Measurements from ENCODE around the gene R3HDML.
"Not testable (repeated sequence)": the region's sequence is repeated elsewhere in the genome, so short reads cannot be mapped to it uniquely, and the experiment has no call there.

The R3HDML gene, protein sequence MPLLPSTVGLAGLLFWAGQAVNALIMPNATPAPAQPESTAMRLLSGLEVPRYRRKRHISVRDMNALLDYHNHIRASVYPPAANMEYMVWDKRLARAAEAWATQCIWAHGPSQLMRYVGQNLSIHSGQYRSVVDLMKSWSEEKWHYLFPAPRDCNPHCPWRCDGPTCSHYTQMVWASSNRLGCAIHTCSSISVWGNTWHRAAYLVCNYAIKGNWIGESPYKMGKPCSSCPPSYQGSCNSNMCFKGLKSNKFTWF

DNA sequence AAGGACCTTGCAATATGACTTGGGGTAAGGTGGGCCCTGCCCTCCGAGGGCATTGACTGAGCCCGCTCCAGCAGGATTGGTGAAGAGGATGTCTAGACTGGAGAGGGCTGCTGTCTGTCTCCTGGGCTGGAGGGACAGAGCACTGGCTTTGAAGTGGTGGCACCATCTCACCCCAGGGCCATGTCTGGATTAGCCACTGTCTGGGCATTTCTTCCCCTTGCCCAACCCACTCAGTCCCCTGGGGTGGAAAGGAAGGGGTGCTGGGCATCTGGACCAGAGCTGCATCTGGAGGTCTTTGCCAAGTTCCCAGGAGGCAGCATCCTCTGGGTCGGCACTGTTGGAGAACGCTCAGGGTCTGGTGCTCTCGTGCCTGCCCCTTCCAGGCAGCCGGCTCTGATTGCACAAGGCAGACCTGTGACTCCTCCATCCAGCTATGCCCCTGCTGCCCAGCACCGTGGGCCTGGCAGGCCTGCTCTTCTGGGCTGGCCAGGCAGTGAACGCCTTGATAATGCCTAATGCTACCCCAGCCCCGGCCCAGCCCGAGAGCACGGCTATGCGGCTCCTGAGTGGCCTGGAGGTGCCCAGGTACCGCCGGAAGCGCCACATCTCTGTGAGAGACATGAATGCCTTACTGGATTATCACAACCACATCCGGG lies at the start of gene R3HDML:
Gene R3HDML (plus strand): TSS at position 319 of the 656 bp plus-strand sequence. CDS start 115 bp downstream, at position 434.
- DNase-seq, result no peak

DNA sequence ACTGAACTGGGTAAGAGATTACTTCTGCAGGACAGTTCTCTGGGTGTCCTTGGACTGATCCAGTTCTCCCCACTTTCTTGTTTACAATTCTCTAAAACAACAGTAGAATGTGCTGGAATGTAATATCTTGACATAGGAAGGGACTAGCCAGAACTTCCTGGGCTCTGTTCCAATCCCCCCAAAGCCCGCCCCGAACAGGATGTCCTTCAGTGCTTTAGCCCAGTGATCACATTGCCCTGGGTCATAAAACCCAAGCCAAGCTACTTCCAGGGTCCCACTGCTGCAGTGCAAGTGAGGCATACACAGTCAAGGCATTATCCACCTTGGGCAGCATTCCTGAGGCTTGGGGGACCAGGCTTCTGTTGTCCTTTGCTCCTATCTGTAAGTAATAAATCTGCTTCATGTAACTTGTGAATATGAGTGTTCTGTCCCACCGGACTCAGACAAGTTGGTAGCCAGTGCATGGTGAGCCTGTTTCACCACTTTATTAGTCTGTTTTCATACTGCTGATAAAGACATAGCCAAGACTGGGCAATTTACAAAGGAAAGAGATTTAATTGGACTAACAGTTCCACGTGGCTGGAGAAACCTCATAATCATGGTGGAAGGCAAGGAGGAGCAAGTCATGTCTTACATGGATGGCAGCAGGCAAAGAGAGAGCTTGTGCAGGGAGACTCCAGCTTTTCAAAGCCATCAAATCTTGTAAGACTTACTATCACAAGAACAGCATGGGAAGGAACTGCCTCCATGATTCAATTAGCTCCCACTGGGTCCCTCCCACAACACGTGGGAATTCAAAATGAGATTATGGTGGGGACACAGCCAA lies 49.4 kb upstream of the R3HDML start:
- no peak for DNase-seq

DNA sequence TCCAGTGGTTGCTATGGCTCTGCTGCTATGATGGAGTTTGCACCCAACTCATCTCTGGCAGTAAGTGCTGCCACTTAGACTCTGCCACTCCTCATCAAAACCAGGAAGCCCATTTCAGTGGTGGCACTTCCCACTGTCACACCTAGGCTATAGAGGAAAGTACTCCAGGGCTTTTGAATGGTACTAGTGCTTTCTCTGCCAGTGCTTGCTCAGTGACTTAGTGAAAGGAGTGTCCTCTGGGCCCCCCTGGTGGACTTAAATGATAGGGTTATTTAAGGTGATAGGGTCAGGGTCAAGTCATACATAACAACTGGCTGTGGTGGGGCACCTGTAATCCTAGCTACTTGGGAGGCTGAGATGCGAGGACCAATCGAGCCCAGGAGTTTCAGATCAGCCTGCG lies 48.6 kb upstream of the R3HDML start:
- no peak for DNase-seq

DNA sequence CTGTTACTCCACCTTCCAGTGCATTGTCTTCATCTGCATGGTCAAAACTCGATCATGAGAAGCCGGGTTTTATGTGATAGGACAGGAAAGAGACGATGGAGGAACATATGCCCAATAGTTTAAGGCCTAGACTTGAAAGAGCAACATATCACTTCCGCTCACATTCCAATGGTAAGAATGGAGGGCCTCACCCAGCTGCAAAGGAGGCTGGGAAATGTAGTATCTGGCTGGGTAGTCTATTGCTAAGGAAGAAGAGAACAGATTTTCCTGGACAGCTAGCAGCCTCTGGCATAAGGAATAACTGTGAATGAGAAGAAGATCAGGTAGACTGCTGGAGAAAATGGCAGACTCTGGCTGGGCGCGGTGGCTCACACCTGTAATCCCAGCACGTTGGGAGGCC lies 45.1 kb upstream of the R3HDML start:
- DNase-seq, result no peak

DNA sequence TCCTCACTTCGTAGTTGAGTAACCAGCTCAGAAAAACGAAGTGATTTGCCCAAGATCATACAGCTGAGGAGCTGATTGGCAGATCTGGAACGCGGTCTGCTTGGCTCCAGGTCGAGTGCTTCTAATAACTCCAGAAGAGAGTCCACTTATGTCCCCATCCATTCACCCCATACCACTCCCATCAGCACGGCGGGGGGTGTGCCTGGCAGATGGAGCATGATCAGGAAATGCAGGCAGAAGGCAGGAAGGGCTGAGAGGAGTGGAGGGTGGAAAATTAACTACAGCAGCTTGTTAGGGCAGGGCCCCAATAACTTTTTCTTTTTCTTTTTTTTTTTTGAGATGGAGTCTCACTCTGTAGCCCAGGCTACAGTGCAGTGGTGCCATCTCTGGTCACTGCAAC lies 40.8 kb upstream of the R3HDML start:
- peak; percentile 76 for DNase-seq

DNA sequence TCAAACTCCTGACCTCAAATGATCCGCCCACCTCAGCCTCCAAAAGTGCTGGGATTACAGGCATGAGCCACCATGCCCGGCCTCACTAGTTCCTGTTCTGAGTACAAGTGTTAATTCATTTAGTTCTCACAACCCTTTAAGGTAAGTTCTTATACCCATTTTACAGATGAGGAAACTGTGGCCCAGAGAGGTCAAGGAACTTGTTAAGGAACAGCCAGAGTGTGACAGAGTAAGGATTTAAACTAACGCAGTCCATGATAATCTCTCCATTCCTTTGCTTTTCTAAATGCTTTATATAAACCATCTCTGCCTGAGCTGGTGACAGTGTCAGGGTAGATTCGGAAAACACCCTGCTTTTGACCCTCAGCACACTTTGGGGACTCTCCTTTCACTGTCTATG lies 39.1 kb upstream of the R3HDML start:
- DNase-seq, result no peak

DNA sequence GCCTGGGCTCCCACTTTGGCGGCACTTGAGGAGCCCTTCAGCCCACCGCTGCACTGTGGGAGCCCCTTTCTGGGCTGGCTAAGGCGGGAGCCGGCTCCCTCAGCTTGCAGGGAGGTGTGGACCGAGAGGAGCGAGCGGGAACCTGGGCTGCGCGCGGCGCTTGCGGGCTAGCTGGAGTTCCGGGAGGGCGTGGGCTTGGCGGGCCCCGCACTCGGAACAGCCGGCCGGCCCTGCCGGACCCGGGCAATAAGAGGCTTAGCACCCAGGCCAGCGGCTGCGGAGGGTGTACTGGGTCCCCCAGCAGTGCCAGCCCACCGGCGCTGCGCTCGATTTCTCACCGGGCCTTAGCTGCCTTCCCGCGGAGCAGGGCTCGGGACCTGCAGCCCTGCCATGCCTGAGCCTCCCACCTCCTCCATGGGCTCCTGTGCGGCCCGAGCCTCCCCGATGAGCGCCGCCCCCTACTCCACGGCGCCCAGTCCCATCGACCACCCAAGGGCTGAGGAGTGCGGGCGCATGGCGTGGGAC lies 37.8 kb upstream of the R3HDML start:
- not testable (repeated sequence) for DNase-seq

DNA sequence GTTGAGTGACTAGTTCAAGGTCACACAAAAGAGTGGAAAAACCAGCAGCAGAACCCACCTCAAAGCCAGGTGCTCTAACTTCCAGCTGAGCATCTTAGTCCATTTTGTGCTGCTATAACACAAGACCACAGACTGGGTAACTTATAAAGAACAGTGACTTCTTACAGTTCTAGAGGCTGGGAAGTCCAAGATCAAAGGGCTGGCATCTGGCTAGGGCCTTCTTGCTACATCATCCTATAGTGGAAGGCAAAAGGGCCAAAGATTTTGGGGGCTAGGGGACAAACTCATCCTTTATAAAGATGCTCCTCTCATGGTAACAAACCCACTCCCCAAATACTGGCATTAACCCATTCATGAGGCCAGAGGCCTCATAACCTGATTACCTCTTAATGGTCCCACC lies 35.6 kb upstream of the R3HDML start:
- DNase-seq, result no peak

DNA sequence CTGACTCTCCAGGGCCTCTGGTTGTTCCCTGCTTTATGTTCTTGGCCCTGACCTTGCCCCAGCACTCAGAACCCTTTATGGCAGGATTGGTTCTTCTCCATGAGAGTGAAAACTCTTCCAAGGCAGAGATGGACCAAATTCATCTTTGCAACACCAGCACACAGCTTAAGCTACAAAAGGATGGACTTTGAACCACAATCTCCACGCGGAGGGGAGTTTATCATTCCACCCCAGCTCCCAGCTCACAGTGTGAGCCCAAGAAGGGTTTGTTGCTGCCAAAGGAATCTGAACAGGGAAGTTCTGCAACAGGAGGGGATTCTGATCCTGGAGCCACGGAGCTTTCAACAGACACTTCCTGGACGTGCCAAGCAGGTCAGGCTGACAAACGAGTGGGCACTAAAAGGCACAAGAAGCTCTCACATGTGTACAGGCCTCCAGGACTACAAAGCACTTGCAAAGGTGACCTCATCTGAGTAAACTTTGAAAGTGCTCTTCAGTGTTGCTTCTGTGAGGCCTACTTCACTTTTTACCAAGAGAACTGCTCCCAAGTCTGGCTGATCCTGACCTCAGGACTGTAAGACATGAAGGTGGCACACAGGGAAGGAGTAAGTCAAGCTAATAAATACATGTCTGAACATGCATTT lies 34.7 kb upstream of the R3HDML start:
- no peak for DNase-seq

DNA sequence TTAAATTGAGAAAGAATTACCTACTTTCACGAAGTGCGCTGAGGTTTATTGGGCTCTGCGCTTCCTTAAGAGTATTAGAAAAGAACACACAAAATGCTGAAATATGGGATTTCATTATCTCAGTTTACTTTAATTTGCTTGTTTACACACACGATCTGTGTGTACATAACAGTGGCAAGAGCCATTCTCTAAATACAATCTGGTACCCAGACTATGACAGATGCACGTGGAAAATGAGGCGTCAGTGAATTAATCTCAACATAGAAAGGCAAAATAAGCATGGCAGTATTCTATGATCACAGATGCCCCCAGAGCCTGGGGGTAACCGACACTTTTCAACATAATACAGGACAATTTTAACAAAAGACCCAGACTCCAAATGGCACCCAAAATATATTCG lies 34.1 kb upstream of the R3HDML start:
- DNase-seq, result no peak

DNA sequence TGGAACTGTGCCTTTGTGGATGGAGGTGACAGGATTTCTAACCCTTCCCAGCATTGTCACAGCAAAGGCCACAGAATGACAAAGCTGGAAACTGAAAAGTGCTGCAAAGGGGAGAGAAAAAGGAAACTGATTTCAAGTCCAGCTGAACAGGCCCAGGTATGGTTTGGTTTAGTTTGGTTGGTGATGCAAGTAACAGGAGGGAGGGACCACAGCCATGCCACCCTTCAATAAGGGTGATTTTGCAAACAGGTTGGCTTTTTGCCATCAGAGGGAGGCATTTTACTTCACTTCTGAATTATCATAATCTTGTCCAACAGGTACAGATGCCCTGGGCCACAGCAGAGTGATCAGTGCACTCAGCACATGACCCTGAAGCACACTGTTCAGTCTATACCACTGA lies 32.5 kb upstream of the R3HDML start:
- DNase-seq, result no peak

DNA sequence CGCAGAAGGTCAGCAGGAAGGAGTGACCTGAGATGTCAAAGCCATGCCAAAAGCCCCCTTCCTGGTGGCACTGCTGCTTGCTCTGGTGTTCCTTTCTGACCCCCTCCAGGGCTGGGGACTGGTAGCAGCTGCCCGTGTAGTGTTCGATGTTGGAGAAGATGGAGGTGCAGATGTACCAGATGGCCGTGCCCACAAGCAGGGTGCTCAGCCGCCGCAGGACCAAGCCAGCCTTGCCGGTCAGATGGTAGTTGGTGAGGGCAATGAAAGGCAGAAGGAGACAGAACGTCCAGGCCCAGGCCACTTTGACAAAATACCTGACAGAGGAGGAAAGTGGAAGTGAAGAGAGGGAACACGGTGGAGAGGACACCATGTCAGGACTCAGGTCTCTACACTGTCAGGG lies 29.9 kb upstream of the R3HDML start:
- DNase-seq, result no peak

DNA sequence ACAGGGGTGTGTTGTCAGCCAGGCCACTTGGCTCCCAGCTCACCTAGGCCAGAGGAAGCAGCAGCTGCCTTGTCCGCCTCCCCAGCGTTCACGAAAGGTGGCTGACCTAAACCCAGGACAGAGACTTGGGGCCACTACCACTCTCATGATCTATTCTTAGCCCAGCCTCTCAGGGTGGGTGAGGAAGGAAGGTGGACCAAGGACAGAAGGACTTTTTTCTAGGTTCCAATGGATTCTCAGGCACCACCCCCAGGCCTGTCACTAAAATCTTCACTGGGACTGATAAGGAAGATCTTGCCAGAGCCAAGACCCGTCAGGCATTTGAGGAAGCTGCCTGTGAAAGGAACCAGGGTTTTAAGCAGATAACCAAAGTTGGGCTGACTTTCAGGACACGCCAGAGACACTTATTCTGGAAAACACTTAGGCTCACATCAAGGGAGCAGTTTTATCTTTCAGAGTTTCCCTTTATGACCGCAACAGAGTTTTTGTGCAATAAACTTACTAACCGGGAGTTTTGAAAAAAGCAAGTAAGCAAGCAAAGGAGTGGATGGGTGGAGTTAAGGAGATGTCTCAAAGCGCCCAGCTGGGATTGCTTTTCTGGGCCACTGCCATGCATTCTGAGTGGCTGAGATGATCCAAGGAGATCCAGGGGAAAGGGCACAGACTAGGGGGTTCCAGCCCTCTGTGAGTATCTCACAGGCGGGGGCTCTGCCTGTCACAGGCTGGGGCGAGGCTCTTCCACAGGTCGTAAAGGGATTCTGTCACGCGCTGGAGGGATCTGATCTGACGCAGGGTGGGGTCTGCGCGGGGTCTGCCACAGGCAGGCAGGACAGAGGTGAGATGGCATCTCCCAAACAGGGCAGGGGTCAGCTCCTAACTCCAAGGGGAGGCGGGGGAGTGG lies 26.8 kb upstream of the R3HDML start:
- DNase-seq, result no peak

DNA sequence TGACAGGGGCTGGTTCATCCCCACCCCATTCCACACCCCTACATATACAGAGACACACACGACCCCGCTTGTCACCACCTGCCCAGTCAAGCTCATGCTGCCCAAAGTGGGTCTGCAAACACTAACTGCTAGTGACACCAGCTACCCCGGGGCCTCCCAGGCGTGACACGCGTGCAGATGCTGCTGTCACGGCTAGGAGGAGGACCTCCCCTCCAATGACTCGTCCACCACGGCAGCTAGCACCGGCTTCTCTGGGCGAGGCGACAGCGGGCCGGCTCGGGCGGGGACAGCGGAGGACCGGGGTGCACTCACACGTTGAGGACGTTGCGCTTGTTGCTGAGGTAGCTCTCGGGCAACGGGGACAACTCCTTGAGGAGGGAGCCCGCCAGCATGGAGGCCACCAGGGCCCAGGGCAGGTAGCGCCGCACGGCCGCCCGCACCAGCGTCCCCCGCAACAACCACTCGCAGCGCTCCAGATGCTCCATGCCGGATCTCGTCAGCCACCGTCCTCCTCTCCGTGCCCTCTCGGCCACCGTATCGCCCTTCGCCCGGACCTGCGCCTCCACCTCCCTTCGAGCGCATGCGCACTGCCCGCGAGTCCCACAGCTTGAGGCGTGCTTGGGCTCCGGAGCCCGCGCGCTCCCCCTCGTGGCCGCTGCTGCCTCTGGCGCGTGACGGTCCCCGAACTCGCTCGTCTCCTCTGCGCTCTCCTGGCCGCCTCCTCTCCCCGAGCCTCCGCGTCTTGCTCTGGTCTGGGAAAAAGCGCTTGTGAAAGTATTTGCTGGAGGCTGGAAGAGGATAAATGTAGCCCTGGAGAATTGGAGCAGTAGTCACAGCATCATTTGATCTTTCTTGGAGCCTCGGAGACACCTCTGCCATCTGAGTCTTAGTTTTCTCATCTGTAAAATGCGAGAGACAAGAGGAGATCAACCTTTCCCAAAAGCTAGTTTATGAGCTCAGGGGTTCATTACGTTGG lies 25.9 kb upstream of the R3HDML start, which contains the start of gene FITM2:
Gene FITM2 (minus strand): TSS at position 539 of the 976 bp plus-strand sequence. CDS start 54 bp downstream, at position 485.
- DNase-seq, result peak; percentile 91

DNA sequence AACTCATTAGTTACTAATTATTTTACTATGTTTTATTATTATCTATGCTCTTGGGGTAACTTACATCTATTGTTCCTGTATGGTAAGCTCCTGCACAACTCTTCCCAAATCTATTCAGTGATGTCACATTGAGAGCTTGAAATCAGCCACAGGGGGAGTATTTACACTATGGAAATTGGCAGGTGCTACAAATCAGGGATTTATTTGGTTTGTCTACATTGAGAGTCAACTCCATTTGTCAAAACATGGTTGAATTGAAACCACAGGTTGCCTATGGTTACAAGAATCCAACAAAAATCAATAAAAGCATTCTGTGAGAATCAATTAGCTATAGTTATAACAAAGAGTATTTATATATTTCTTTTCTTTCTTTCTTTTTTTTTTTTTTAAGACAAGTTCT lies 22.0 kb upstream of the R3HDML start:
- DNase-seq, result no peak

DNA sequence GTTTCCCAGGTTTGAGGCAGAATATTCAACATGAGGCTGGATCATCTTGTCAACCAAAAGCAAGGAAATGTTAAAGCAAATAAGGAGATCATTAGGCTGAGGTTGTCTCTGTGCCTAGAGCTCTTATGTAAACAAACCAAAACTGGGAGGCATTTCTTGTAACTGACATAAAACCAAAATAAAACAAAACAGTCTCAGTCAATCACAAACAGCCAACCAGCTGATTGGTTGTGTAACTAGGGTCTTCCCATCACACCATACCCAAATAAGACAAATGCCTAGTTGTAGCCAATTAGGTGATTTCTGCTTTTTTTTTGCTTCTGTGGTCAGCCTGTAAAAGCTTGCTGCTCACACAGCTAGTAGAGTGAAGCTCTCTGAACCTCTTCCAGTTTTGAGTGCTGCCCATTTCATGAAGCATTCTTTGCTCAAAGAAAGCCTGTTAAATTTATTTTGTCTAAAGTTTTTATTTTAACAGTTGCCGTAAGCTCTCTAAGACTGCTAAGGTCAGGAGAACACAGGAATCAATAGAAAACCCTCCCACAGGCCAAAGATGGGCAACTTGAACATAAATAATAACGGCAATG lies 16.9 kb upstream of the R3HDML start:
- DNase-seq, result no peak

DNA sequence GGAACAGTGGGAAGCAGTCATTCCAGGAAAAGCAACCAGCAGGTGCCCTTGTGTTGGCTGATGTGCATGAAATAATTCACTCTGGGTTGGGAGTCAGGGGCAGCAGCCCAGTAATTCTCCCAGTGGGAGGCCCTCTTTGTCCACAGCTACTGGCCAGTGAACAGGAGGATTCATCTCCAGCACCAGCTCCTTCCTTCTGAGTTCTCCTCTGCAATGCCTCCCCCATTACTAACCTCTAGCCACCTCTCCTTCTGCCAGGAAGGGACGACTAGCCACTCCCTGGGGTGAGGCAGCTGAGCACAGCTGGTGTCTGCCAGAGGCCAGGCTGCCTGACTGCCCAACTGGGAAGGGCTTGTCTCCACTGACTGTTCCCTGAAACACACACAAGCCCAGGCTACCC lies 12.5 kb upstream of the R3HDML start:
- DNase-seq, result no peak

DNA sequence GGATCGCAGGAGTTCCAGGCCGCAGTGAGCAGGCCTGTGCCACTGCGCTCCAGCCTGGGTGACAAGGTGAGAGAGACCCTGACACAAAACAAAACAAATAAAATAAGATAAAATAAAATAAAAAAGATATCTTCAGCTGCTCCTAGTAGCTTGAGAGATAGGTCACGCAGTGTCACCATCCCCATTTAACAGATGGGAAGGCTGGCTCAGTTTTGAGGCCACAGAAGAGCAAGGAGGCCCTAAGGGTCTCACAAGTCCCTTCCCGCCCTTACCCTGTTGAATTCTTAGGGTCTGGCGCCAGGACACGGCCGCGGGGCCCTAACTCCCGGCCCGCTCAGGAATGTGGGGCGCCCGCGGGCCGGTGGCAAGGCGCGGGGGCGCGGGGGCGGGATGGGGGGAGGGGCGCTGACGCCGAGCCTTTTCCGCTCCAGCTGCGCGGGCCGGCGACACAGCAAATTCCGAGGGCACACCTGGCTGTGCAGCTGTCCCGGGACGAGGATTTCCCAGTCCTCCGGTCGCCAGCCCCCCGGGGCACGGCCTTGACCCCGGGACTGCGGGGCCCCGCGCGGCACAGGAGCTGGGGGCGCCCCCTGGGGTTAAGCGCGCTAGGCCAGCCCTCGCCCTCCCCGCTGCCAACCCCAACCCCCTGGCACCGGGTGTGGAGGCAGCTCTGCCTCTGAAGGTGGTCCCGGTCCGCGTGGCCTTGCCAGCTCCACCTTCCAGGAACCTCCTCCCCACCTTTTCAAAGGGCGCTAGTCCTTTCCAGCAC lies 10.3 kb upstream of the R3HDML start:
- DNase-seq, result no peak

DNA sequence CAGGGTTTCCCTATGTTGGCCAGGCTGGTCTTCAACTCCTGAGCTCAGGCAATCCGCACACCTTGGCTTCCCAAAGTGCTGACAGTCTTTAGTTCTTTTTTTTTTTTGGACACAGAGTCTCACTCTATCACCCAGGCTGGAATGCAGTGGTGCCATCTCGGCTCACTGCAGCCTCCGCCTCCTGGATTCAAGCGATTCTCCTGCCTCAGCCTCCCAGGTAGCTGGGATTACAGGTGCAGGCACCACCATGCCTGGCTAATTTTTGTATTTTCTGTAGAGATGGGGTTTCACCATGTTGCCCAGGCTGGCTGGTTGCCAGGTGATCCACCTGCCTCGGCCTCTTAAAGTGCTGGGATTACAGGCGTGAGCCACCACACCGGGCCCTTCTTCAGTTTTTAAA lies 9.1 kb upstream of the R3HDML start:
- not testable (repeated sequence) for DNase-seq

DNA sequence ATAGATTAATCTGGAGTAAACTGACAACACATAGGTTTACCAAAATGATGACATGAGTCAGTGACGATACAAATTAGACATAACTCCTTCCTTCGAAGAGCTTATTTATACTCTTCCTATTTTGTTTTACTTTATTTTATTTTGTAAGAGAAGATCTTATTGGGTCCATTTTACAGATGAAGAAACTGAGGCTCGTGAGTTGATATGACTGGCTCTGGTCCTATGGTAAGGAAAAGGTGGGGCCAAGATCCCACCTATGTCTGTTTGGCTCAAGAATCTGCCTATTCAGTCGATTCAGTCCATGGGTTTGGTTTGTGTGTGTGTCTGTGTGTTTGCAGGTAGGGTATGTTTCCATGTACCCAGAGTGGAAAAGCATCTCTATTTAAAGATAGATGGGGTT lies 8.4 kb upstream of the R3HDML start:
- DNase-seq, result no peak
